Heart right ventricle (tissue), 16 donors: ENCODE data around the gene DDX31. TPM values are rescaled to one million over a fixed set of nuclear protein-coding genes. Genes with fewer than 3 reads are reported as not detected.

Experiments
- ATAC-seq, 8 donors: fragments of 200-7000 bp; cut with Tn5 transposase; one replicate each; pipeline ENCODE4 v1.9.1; 2020; ENCODE audit warnings: mild to moderate bottlenecking in 8 of 8, moderate library complexity in 8 of 8, moderate number of reproducible peaks in 1 of 8
- DNase-seq, 2 donors: peaks; one replicate each; pipeline ENCODE4 v3.0.0-alpha.2; 2020
- H3K27ac ChIP-seq, 10 donors: fragments of 200-600 bp; sonication (generic) in 2 of 10; one replicate each; pipeline versions ENCODE4 v1.5.0 to v1.8.0; 2020 to 2022; ENCODE audit warnings: mild to moderate bottlenecking in 3 of 10
- H3K27me3 ChIP-seq, 7 donors: fragments of 200-600 bp; one replicate each; pipeline ENCODE4 v1.8.0; 2021 to 2022; ENCODE audit warnings: mild to moderate bottlenecking in 2 of 7
- H3K36me3 ChIP-seq, 9 donors: fragments of 200-600 bp; sonication (generic) in 1 of 9; one replicate each; pipeline versions ENCODE4 v1.5.0 to v1.8.0; 2020 to 2022; ENCODE audit warnings: mild to moderate bottlenecking in 2 of 9
- H3K4me1 ChIP-seq, 9 donors: fragments of 200-600 bp; sonication (generic) in 1 of 9; one replicate each; pipeline versions ENCODE4 v1.5.0 to v1.8.0; 2020 to 2022; ENCODE audit warnings: mild to moderate bottlenecking in 4 of 9
- H3K4me3 ChIP-seq, 10 donors: fragments of 200-600 bp; sonication (generic) in 2 of 10; one replicate each; pipeline versions ENCODE4 v1.5.0 to v1.8.0; 2020 to 2022; ENCODE audit warnings: mild to moderate bottlenecking in 7 of 10, moderate library complexity in 2 of 10
- H3K9me3 ChIP-seq, 11 donors: fragments of 200-600 bp in 10 of 11; sonication (generic) in 2 of 11; one replicate each; pipeline versions ENCODE4 v1.5.0 to v1.8.0; 2013 to 2022; ENCODE audit warnings: mild to moderate bottlenecking in 2 of 11, control low read depth in 1 of 11, moderate library complexity in 1 of 11
- WGBS, 2 donors: extraction: QIAGEN DNeasy Blood & Tissue Kit; methylation state at CpG; one replicate each; pipeline ENCODE4 v1.1.7; 2013; ENCODE audit warnings: inconsistent platforms in 1 of 2; 5-methylcytosine and 5-hydroxymethylcytosine counted together
- intact Hi-C, 10 donors: fragments of 100-400 bp; cut with DNase I; formaldehyde crosslinking; loops; one replicate each; pipeline versions ENCODE4 v1.11.1 to v1.14.2; 2022
- polyA plus RNA-seq, 2 donors: library from polyadenylated mRNA; stranded (reverse); fragments of 200-250 nt; gene quantifications; one replicate each; pipeline ENCODE4 v1.2.3, GENCODE V29; 2013
- total RNA-seq, 10 donors: library from RNA; stranded (reverse); fragmentation: NEBNext Ultra II Directional in 3 of 10; extraction: Animal tissue kit (Norgen Biotek cat#: 25700) in 3 of 10; gene quantifications; one replicate each; pipeline versions ENCODE4 v1.2.1 to v1.2.4, GENCODE V29; 2021 to 2023
- TF ChIP-seq, protein P1 (sequence below), 9 donors: fragments of 200-600 bp; sonication (generic) in 2 of 9; IDR thresholded peaks; one replicate each; pipeline versions ENCODE4 v1.5.0 to v1.8.0; 2021 to 2022; ENCODE audit warnings: antibody characterized with exemption in 9 of 9, mild to moderate bottlenecking in 5 of 9, moderate library complexity in 1 of 9
- donor health status: Arrhythmogenic right ventricular cardiomyopathy.
- donor health status: ischemic (EF 13 %, LVEDD 7.1; RV severe dilation, severe dysfunction).
- donor health status: healthy with polysubstance abuse.
- donor health status: DM: no; HTN: yes; CAD: no.
- donor health status: DM: no; HTN: no; CAD: no.
- donor health status: ischemic (EF 25% LVEDD 6.9; RV normal size, moderate dysfunction).
- donor health status: ischemic (EF 25% LVEDD 5.7; RV mildly dilated, moderate dysfunction).
- donor health status: healthy.
- donor health status: DM: yes; HTN: yes; CAD: no.
- donor health status: Ischemic cardiomyopathy.
- donor health status: ischemic (EF 35%, LVEDD 5.7; RV mildly dilated, moderate dysfunction).
- donor health status: nonischemic (EF 11% LVEDD 7.7; RV severe dilation, severe dysfunction).
- donor health status: DM: yes; HTN: yes; CAD: no.
- donor health status: PGD.
- donor health status: ischemic (EF 29% LVEDD 5.4; RV normal size, mild dysfunction).
- donor health status: nonischemic (EF 23%, LVEDD 6.1; RV moderate dilation, normal function).

The DDX31 gene
- total and polyA plus RNA-seq, 12 donors: 4.0 to 6.4 (median 5.0) TPM

DNA sequence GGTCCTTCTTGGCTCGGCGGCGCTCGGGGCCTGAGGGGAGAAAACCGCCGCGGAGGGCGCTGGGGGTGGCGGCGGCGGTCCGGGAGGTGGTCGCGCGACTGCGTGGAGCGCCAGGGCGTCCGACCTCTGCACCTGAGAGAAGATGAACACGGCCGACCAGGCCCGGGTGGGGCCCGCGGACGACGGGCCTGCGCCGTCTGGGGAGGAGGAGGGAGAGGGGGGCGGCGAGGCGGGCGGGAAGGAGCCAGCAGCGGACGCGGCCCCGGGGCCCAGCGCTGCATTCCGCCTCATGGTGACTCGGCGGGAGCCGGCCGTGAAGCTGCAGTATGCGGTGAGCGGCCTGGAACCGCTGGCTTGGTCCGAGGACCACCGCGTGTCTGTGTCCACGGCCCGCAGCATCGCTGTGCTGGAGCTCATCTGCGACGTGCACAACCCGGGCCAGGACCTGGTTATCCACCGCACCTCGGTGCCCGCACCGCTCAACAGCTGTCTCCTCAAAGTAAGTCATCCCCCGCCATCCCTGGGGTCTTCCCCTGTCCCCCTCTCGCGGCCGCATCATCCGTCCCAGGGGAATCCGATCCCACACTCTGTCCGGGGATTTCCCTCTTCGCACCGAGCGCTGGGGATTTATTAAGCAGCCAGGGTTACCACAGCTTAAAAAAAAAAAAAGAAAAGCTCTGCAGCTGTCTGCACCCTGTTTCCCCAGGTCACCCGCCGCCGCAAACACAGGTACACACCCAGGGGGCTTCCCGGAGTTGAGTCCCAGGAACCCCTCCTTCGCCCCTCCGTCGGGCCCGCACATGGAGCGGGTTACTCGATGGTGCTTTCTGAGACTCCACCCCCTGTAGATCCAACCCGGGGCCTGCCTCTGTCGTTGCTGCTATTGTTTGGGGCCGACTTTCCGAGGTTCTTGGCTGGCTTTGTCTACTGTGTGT lies 941 bp upstream of the DDX31 start, which contains the start of gene GTF3C4:
Gene GTF3C4 (plus strand): TSS at position 8 of the 935 bp plus-strand sequence. CDS start 135 bp downstream, at position 143.
- peaks cover 6 to 56% (median 30%) of the 10 kb centered on the region in 9 donors for H3K4me1 ChIP-seq
- TF ChIP-seq, protein P1, sequence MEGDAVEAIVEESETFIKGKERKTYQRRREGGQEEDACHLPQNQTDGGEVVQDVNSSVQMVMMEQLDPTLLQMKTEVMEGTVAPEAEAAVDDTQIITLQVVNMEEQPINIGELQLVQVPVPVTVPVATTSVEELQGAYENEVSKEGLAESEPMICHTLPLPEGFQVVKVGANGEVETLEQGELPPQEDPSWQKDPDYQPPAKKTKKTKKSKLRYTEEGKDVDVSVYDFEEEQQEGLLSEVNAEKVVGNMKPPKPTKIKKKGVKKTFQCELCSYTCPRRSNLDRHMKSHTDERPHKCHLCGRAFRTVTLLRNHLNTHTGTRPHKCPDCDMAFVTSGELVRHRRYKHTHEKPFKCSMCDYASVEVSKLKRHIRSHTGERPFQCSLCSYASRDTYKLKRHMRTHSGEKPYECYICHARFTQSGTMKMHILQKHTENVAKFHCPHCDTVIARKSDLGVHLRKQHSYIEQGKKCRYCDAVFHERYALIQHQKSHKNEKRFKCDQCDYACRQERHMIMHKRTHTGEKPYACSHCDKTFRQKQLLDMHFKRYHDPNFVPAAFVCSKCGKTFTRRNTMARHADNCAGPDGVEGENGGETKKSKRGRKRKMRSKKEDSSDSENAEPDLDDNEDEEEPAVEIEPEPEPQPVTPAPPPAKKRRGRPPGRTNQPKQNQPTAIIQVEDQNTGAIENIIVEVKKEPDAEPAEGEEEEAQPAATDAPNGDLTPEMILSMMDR (IDR thresholded peaks at IDR 0.05): no peak

DNA sequence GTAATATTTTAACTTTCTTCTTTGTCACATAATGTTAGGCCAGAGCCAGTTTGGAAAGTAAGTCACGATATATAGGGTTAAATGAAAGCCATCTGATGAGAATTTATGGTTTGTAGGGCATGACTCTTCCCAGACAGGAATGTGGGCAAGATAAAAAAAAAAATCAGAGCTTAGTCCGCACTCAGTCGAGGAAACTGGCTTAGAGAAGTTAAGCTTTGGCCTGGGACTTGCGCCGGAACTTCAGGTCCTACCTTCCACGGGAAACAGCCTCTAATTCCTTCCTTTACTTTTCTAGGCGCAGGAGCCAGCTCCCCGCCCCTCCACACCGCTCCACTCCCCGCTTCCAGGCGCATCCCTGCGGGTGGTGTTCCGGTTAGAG lies 475 bp downstream of the DDX31 start:
- Histone ChIP-seq H3K27ac (peak overlapping the region; percentile 93 to 99 (median 98)), H3K9me3 (no peaks in the 10 kb centered on the region), H3K27me3 (no peaks in the 10 kb centered on the region), H3K4me1 (peaks cover 6 to 45% (median 30%) of the 10 kb centered on the region in 9 donors), H3K36me3 (peaks cover 0 to 4% (median 0%) of the 10 kb centered on the region in 9 donors), H3K4me3 (peak overlapping the region; percentile 71 to 98 (median 86))
- DNase-seq (peak in 1 of 2 donors; percentile 55), ATAC-seq (peak; percentile 34 to 61 (median 55))
- TF ChIP-seq, protein P1 (IDR thresholded peaks at IDR 0.05): no peak
- intact Hi-C loops: no loop called here
- WGBS, 2 donors: 0% methylated on average over 13 of the region's 13 CpGs

More for the DNA sequence above, 941 bp upstream of the DDX31 start, which contains the start of gene GTF3C4:
- intact Hi-C loops: loop anchor here in 3 of 10 donors (5.0 to 10.0 kb wide), 3 partner anchors 124 to 134 kb away; no protein-coding TSS in a partner anchor
- H3K4me3 ChIP-seq: peak within 1 kb of the TSS; percentile 71 to 98 (median 86)
- DNase-seq: peak in 1 of 2 donors; percentile 7
- no peaks in the 10 kb centered on the region for H3K27me3 ChIP-seq
- ATAC-seq: peak; percentile 3 to 94 (median 64)
- H3K27ac ChIP-seq: peak within 1 kb of the TSS; percentile 93 to 99 (median 98)
- H3K9me3 ChIP-seq: no peaks in the 10 kb centered on the region
- WGBS, 2 donors: 0 to 1% methylated on average over 80 to 82 of the region's 82 CpGs
- H3K36me3 ChIP-seq: no peaks in the 10 kb centered on the region

DNA sequence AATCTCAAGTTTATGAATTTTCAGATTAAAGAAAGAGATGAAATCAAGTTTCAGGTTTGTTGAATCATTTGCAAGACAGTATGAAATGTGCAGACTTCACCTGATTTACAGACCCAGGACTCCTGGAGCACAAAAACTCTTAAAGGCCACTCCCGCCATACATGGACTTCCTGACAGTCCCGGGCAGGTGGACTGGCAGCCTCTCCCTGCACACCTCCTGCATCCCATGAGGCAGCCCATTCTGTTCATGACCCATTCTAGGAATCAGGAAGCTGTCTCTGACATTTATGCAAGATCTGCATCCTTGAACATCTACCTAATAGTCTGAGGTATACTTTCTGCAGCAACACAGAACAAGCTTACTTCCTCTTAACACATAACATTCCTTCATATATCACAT lies 5.9 kb downstream of the DDX31 start:
- Histone ChIP-seq H3K4me1 (peaks cover 0 to 7% (median 3%) of the 10 kb centered on the region in 9 donors), H3K9me3 (no peaks in the 10 kb centered on the region), H3K4me3 (no peak overlapping the region), H3K27me3 (no peaks in the 10 kb centered on the region), H3K36me3 (peaks cover 0 to 41% (median 13%) of the 10 kb centered on the region in 9 donors), H3K27ac (no peak overlapping the region)
- TF ChIP-seq, protein P1 (IDR thresholded peaks at IDR 0.05): no peak
- ATAC-seq: no peak
- 90 to 95% methylated on average over 2 of the region's 2 CpGs for WGBS, 2 donors
- DNase-seq: no peak
- intact Hi-C loops: no loop called here

DNA sequence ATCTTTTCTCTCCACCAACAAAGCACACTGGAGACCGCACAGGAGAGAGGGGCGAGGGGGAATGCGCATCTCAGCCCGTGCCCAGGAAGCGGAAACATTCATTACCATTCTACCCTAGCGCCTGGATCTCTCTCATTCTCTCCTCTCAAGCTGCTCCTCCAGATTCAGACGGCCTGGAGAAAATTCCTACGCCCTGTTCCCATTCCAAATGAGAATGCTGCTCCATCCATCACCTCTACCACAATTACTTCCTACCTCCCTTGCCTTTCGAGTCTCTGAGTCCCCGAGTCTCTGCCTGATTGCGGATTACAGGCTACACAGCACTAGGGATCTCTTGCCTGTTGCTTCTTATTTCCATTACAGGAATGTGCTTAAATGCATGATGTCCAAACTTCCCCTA lies 6.7 kb downstream of the DDX31 start:
- no peak overlapping the region for H3K27ac ChIP-seq
- H3K9me3 ChIP-seq: no peaks in the 10 kb centered on the region
- H3K4me1 ChIP-seq: peaks cover 0 to 5% (median 0%) of the 10 kb centered on the region in 9 donors
- peaks cover 0 to 49% (median 13%) of the 10 kb centered on the region in 9 donors for H3K36me3 ChIP-seq
- ATAC-seq (no peak), DNase-seq (no peak)
- intact Hi-C loops: no loop called here
- WGBS, 2 donors: 71 to 74% methylated on average over 11 of the region's 11 CpGs
- TF ChIP-seq, protein P1 (IDR thresholded peaks at IDR 0.05): no peak
- no peaks in the 10 kb centered on the region for H3K27me3 ChIP-seq
- H3K4me3 ChIP-seq: no peak overlapping the region
